GM18519 (cell line): ENCODE results near the gene ZSCAN20.

Experiments
- ATAC-seq: cut with Tn5 transposase; IDR thresholded peaks from one replicate; pipeline ENCODE4 v1.9.1; 2021; ENCODE audit warnings: mild to moderate bottlenecking, moderate library complexity; ENCODE audit not compliant: unreplicated experiment, low FRiP score

ZSCAN20 gene

GRCh38 chr1:33472269-33472980 lies at the start of gene ZSCAN20:
Gene ZSCAN20, plus strand, starts transcription at chr1:33472645. Its CDS starts 6,644 bp downstream, at chr1:33479289.
- peak; percentile 74 for ATAC-seq

DNA sequence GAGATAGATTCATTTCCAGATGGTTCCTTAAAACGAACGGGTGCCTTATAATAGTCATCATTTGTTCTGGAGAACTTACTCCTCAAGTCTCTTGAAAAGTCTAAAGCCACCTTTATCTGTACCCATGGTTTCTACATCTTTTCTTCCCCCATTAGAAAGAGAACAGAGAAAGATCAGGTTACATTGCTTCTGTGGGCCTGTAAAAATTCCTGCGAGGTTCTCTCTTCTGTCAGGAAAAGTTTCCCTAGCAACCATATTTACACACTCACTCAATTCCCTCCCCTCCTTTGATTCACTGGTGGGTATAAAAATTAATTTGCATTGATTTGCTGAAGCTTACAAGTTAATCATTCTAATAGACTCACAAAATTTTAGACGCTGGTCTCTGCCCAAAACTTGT lies 48.2 kb upstream of the ZSCAN20 start:
- ATAC-seq, result no peak

DNA sequence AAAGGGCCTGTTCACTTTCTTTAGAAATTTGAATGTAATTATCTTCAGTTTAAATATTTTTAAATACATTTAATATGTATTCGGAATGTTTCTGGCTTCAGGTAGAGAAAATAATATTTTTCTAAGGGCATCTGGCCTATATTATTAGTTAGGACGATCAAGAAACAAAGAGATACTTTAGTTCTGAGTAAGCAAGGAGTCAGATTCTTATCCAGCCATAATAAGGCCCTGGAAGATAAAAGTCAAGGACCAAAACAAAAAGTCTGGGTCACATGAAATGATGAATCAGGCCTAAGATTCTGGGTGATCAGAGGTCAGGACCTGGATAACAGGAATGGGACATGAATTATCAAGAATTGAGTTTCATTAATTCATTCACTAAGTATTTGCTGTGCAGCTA lies 47.8 kb upstream of the ZSCAN20 start:
- no peak for ATAC-seq

DNA sequence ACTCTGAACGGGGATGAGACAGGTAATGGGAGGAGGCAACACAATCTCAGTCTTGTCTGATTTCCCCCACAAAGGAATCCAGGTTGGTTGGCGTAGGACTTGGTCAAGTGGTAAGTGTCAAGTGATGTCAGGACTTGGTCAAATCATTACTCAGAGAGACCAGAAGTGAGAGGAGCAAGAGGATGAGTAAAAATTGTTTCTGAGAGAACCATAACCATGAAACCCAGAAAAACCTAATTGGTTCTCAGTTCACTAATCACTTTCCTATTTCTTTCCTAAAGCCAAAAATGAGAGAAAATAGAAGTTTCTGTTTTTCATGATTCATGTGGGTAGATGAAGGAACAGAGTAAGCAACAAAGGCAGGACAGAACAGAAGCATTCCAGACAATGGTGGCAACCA lies 46.5 kb upstream of the ZSCAN20 start:
- no peak for ATAC-seq

GRCh38 chr1:33426916-33427315 lies 45.5 kb upstream of the ZSCAN20 start:
- no peak for ATAC-seq

DNA sequence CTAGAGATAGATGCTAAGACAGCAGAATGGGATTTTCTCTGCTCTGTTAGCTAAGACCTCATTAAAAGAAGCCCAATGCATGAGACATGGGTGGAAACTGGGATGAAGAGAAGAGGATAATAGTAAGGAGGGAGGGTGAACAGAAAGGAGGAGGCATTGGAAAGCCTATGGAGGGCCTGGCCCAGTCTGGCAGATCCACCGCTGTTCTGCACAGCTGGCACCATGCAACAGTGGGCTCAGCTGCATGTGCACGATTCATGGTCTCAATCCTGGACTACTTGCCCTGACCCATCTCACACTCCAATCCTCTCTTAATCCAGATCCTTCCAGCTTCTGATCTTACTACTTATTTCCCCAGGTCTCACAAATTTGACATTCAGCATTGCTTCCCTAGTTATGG lies 43.8 kb upstream of the ZSCAN20 start:
- no peak for ATAC-seq

GRCh38 chr1:33429332-33429731 lies 43.1 kb upstream of the ZSCAN20 start:
- no peak for ATAC-seq

DNA sequence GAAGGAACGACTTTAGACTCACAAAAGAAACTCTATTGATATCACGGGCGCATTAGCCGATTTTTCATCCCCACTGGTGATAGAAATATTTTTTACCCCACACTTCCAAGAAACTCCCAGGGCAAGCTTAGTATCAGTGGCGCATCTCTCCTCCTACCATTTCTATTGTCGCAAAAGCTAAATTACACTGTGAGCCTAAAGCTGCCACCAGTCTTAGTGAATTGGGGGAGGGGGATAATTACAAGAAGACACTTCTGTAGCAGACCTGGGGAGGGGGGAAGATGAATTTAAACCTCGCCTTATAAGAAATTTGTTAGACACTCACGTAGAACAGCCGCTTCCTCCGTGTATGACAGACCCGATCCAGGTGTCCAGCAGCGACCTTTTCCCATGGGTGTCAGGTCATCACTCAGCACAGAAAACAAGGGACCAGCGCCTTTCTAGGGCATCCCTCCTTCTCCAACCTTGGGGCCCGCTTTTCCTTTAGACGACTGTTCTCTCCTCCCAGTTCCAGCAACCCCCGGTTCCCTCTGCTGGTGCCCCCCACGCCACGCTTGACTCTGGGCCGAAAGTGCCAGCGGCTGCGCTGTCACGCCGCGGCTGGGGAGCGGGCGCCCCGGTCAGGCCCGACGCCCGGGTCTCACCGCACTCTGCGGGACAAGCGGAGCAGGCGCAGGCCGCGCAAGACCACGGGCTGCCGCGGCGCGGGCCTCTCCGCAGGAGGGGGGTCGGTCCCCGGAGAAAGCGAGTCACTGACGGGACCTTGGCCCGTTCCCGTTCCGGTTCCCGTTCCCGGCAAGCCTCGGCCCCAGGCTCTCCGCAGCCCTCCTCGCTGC lies 42.4 kb upstream of the ZSCAN20 start:
- no peak for ATAC-seq

DNA sequence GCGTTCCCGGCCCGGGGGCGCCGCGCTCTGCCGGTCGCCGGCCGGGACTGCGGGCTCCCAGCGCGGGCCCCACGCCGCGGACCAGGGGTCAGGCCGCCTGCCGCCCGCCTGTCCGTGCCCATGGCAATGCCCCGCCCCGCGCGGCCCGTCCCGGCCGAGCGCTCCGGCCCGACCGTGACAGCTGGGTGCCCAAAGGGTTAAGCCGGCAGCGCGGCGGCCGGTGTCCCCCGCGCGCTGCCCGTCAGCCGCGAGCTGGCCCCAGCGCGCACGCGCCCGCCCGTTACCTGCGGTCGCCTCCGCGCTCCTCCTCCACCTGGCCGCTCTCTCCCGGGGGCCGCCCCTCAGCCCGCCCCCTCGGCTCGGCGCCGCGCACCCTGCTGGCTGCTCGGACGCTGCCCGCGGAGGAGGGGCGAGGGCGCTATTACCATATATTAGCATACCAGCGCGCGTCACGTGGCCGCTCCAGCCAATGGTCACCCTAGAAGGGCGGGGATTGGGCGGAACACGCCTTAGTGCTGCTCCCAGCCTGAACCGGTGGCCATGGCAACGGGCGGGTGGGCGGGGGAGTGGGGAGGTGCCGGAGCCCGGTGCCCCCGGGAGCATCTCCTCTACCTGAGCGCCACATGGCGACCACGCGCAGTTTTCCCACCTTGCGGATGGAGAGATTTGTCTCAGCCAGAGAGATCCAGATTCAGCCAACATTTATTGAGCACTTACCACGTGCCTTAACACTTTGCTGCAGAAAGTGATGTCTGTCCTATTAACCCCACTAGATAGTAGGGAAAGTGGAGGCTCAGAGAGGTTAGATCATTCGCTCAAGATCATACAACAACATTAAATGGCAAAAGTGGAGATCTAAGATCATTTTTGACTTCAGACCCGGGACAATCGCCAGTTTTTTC lies 41.5 kb upstream of the ZSCAN20 start, which contains the start of gene PHC2:
PHC2 (minus strand) TSS at position 404 of the 902 bp plus-strand sequence. CDS start 55,556 bp downstream, outside the sequence.
- peak; percentile 90 for ATAC-seq

GRCh38 chr1:33433509-33434362 lies 38.7 kb upstream of the ZSCAN20 start:
- ATAC-seq, result no peak

DNA sequence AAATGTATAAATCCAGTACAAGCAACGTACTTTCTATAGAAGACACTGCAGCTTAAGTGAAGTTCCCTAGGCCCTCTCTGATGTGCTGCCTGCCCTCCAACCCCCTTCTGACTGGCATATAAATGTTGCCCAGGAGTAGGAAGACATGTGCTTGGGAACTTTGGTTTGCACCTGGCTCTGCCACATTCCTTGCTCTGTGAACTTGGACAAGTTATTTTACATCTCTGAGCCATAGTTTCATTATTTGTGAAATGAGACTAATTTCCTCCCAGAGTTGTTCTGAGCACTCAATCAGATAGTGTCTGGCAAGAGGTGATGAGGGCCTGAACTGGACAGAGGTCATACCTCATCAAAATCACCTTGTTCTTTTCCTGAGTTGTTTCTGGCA lies 38.1 kb upstream of the ZSCAN20 start:
- no peak for ATAC-seq

- no peak for ATAC-seq
Observed at GRCh38 chr1:33435096-33435820, 37.2 kb upstream of the ZSCAN20 start.

GRCh38 chr1:33436557-33437285 lies 35.7 kb upstream of the ZSCAN20 start:
- ATAC-seq, result no peak

DNA sequence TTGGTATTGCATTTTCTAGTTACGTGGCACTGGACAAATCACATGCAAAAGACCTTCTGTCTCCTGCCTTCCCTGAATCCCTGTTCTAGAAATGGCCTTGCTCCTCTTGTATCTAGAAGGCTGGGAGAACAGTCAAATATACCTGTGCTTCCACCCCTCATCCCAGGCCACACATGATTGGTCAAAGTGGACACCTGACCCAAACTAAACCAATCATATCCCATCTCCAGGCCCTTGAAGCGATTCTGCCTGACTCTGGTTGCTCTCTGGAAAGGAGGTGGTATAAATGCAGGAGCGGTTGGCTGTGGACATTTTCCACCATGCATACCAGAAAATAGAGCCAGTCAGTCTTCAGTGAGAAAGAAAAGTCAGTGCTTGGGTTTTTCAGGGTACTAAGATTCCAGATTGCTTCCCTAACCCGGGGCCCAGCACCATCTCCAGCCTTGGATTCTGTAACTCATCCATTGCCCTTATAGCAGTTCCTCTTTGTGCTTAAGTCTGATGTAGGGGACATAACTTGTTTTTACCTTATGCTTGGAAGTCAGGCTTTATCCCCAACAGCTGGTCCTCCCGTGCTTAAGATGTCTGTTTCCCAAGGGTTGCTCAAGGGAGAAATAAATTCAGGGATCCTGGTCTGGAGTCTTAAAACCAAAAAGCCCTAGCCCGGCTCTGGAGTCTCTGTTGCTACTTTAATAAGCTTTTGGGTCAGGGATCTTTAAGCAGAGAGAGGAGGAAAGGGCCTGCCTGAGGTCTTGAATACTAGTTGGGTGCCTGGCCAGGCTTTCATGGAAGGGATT lies 33.9 kb upstream of the ZSCAN20 start:
- no peak for ATAC-seq

- ATAC-seq, result no peak
Observed at GRCh38 chr1:33439662-33440061, 32.8 kb upstream of the ZSCAN20 start.

DNA sequence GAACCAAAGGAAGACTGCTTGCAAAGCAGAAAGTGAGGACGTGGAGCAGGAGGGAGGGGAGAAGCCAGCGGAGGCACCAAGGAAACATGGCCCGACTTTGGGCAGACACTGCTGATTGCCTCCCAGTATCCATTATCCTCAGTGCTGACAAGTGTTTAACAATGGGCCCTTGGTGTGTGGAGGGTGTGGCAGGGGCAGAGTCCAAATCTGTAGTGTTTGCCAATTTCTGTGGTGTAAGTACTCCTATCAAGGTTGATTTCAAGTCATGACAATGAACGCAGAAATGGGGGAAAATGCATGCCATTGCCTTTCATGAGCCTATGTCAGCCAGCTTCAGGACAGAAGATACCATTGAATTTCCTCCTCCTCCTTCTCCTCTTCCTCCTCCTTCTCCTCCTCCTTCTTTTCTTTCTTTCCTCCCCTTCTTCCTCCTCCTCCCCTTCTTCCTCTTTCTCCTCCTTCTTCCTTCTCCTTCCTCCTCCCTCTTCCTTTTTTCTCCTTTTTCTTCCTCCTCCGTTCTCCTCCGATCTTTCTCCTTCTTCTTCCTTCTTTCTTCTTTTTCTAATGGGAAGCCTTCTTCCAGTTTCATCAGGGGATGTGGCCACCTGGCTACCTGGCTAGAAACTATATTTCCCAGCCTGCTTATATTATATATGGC lies 31.2 kb upstream of the ZSCAN20 start:
- no peak for ATAC-seq

GRCh38 chr1:33442141-33442540 lies 30.3 kb upstream of the ZSCAN20 start:
- no peak for ATAC-seq
